Neural crest cell (in vitro differentiated cells): ENCODE measurements around the gene NFKBIE. TPM values are rescaled to one million over a fixed set of nuclear protein-coding genes. Genes with fewer than 3 reads are reported as not detected.

Experiments used
- DNase-seq: peaks from one replicate; pipeline ENCODE4 v3.0.0; 2021; ENCODE audit warnings: low read depth, mixed read lengths, low spot score
- H3K27ac Mint-ChIP-seq: one replicate; pipeline ENCODE4 v1.8.0; 2021; ENCODE audit warnings: mild to moderate bottlenecking, mixed read lengths; ENCODE audit not compliant: unreplicated experiment
- H3K27me3 Mint-ChIP-seq: 2 replicates; pipeline ENCODE4 v1.8.0; 2021; ENCODE audit warnings: low read depth, mild to moderate bottlenecking, mixed read lengths
- H3K36me3 Mint-ChIP-seq: 2 replicates; pipeline ENCODE4 v1.8.0; 2021; ENCODE audit warnings: low read depth, mild to moderate bottlenecking, mixed read lengths
- H3K4me1 Mint-ChIP-seq: 2 replicates; pipeline ENCODE4 v1.8.0; 2021; ENCODE audit warnings: mixed read lengths
- H3K4me3 Mint-ChIP-seq: one replicate; pipeline ENCODE4 v1.8.0; 2021; ENCODE audit warnings: mild to moderate bottlenecking, mixed read lengths
- H3K9me3 Mint-ChIP-seq: 2 replicates; pipeline ENCODE4 v1.8.0; 2021; ENCODE audit warnings: mixed read lengths
- CTCF ChIP-seq: fragments of 200-600 bp; sonication (generic); conservative IDR thresholded peaks from 2 replicates; pipeline ENCODE4 v1.5.0; 2021; ENCODE audit warnings: antibody characterized with exemption, mild to moderate bottlenecking
- total RNA-seq: library from RNA; stranded (reverse); gene quantifications from 2 replicates; pipeline ENCODE4 v1.2.1, GENCODE V29; 2021

NFKBIE gene
- total RNA-seq, 1 donor from 2014 or later, result 20.2 TPM

GRCh38 chr6:44255105-44255808, 10.1 kb downstream of the NFKBIE start:
- H3K27me3 Mint-ChIP-seq, result peaks cover 30% of the 10 kb centered on the region
- no peak for DNase-seq
- TF ChIP-seq CTCF, result no peak
- no peaks in the 10 kb centered on the region for H3K9me3 Mint-ChIP-seq
- peaks cover 67% of the 10 kb centered on the region for H3K4me1 Mint-ChIP-seq
- H3K4me3 Mint-ChIP-seq, result peak overlapping the region; percentile 93
- peak overlapping the region; percentile 70 for H3K27ac Mint-ChIP-seq
- peaks cover 40% of the 10 kb centered on the region for H3K36me3 Mint-ChIP-seq

GRCh38 chr6:44254191-44255104, 10.9 kb downstream of the NFKBIE start:
- H3K4me3 Mint-ChIP-seq, result peak overlapping the region; percentile 93
- H3K9me3 Mint-ChIP-seq, result no peaks in the 10 kb centered on the region
- H3K27ac Mint-ChIP-seq, result no peak overlapping the region
- H3K4me1 Mint-ChIP-seq, result peaks cover 74% of the 10 kb centered on the region
- TF ChIP-seq CTCF, result no peak
- H3K27me3 Mint-ChIP-seq, result peaks cover 30% of the 10 kb centered on the region
- H3K36me3 Mint-ChIP-seq, result peaks cover 48% of the 10 kb centered on the region
- no peak for DNase-seq

- peak; percentile 57 for DNase-seq
- H3K27ac Mint-ChIP-seq, result no peak overlapping the region
Observed at GRCh38 chr6:44253307-44254101, 11.8 kb downstream of the NFKBIE start.

GRCh38 chr6:44251576-44252524, 13.5 kb downstream of the NFKBIE start:
- peak overlapping the region; percentile 93 for H3K4me3 Mint-ChIP-seq

More at GRCh38 chr6:44253307-44254101, 11.8 kb downstream of the NFKBIE start:
- peaks cover 30% of the 10 kb centered on the region for H3K27me3 Mint-ChIP-seq
- H3K4me1 Mint-ChIP-seq, result peaks cover 81% of the 10 kb centered on the region
- TF ChIP-seq CTCF, result peak; percentile 65
- peaks cover 52% of the 10 kb centered on the region for H3K36me3 Mint-ChIP-seq
- peak overlapping the region; percentile 93 for H3K4me3 Mint-ChIP-seq
- H3K9me3 Mint-ChIP-seq, result no peaks in the 10 kb centered on the region

More at GRCh38 chr6:44251576-44252524, 13.5 kb downstream of the NFKBIE start:
- H3K4me1 Mint-ChIP-seq, result peaks cover 81% of the 10 kb centered on the region
- peak overlapping the region; percentile 63 for H3K27ac Mint-ChIP-seq
- H3K27me3 Mint-ChIP-seq, result peaks cover 30% of the 10 kb centered on the region
- DNase-seq, result no peak
- peaks cover 60% of the 10 kb centered on the region for H3K36me3 Mint-ChIP-seq
- H3K9me3 Mint-ChIP-seq, result no peaks in the 10 kb centered on the region
- no peak for TF ChIP-seq CTCF
